ENCODE data around the gene COTL1. TPM values are rescaled to one million over a fixed set of nuclear protein-coding genes. Genes with fewer than 3 reads are reported as not detected.
A peak's percentile ranks its signal among the peaks of the same experiment; 100 is the strongest.
"Not testable (repeated sequence)": the region's sequence is repeated elsewhere in the genome, so short reads cannot be mapped to it uniquely, and the experiment has no call there.

Gene COTL1
- polyA plus RNA-seq, 4 donors: 43.6 to 166 (median 94.3) TPM

DNA sequence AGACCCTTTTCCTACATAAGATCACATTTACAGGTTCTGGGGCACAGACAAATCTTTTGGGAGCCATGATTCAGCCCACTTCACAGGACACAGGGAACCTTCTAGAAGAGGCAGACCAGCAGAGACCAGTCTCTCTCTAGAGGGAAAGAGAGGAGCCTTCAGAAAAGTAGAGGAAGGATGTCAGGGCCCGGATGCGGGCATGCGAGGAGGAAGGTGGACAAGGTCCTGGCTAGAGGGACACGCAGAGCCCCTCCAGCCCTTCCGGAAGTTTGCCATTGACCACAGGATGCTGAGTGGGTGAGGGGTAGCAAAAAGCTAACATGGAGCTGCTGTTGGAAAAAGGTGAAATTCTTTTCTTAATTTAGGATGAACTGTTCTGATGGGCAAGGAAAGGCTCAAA is 57.6 kb downstream of the COTL1 start:
- no peaks in the 10 kb centered on the region for H3K9me3 ChIP-seq (ENCODE audit: control insufficient read depth in 2 of 2, insufficient read depth in 1 of 2, low read depth in 1 of 2, low read length in 1 of 2)
- H3K4me1 ChIP-seq (ENCODE audit: control insufficient read depth in 3 of 3, insufficient read depth in 2 of 3, low read depth in 1 of 3, low read length in 2 of 3): peaks cover 0 to 14% (median 2%) of the 10 kb centered on the region in 3 donors
- H3K27me3 ChIP-seq (ENCODE audit: control insufficient read depth in 3 of 3, insufficient read depth in 3 of 3, low read length in 3 of 3): no peaks in the 10 kb centered on the region
- H3K4me3 ChIP-seq (ENCODE audit: low read depth in 1 of 3, low read length in 3 of 3): no peak overlapping the region
- H3K36me3 ChIP-seq (ENCODE audit: control insufficient read depth in 3 of 3, insufficient read depth in 2 of 3, low read depth in 1 of 3, low read length in 3 of 3): peaks cover 0 to 21% (median 2%) of the 10 kb centered on the region in 3 donors
- DNase-seq (no peak), FAIRE-seq (no peak)
- H3K27ac ChIP-seq (ENCODE audit: low read depth in 1 of 3, low read length in 2 of 3): peak overlapping the region in 2 of 3 donors; percentile 90 to 91
- 83 to 92% (median 90%) methylated on average over 5 of the region's 5 CpGs for WGBS, 3 donors

DNA sequence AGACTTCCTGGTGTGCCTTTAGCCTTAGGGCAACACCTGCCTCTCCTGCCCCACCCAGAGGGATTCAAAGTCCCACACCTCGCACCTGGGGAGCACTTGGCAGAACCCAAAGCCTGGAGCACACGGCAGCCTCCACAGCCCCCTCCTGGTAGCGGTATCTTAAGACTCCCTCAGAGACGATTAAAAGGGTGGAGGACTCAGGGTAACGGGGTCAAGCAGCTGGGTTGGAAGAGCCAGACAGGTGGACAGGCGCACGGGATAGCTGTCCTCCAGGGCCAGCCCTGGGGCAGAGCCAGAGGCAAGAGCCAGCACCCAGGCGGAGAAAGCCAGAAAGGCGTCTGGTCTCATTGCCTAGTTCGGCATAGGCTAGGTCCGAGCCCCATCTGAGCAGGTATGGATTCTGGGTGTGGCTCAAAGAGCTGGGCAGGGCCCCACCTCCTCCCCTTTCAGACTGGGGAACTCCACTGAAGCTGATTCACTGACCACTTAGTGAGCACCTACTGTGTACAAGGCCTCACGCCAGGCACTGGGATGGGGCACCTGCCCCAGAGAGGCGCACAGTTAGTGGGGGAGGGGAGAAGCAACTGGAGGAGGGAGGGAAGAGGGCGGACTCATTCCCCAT is 58.5 kb downstream of the COTL1 start:
- 18 to 62% (median 36%) methylated on average over 14 of the region's 14 CpGs for WGBS, 3 donors
- DNase-seq: peak; percentile 73 to 96
- Histone ChIP-seq H3K27me3 (ENCODE audit: control insufficient read depth in 3 of 3, insufficient read depth in 3 of 3, low read length in 3 of 3) (no peaks in the 10 kb centered on the region), H3K36me3 (ENCODE audit: control insufficient read depth in 3 of 3, insufficient read depth in 2 of 3, low read depth in 1 of 3, low read length in 3 of 3) (peaks cover 0 to 16% (median 1%) of the 10 kb centered on the region in 3 donors), H3K9me3 (ENCODE audit: control insufficient read depth in 2 of 2, insufficient read depth in 1 of 2, low read depth in 1 of 2, low read length in 1 of 2) (no peaks in the 10 kb centered on the region), H3K4me3 (ENCODE audit: low read depth in 1 of 3, low read length in 3 of 3) (no peak overlapping the region), H3K27ac (ENCODE audit: low read depth in 1 of 3, low read length in 2 of 3) (peak overlapping the region; percentile 70 to 91 (median 90)), H3K4me1 (ENCODE audit: control insufficient read depth in 3 of 3, insufficient read depth in 2 of 3, low read depth in 1 of 3, low read length in 2 of 3) (peaks cover 0 to 14% (median 2%) of the 10 kb centered on the region in 3 donors)
- FAIRE-seq: no peak

GRCh38 chr16:84558850-84559249 is 59.0 kb downstream of the COTL1 start:
- Histone ChIP-seq H3K4me1 (ENCODE audit: control insufficient read depth in 3 of 3, insufficient read depth in 2 of 3, low read depth in 1 of 3, low read length in 2 of 3) (peaks cover 0 to 14% (median 2%) of the 10 kb centered on the region in 3 donors), H3K27ac (ENCODE audit: low read depth in 1 of 3, low read length in 2 of 3) (peak overlapping the region; percentile 70 to 91 (median 90))
- not testable (repeated sequence) for H3K27me3 ChIP-seq (ENCODE audit: control insufficient read depth in 3 of 3, insufficient read depth in 3 of 3, low read length in 3 of 3); H3K9me3 ChIP-seq (ENCODE audit: control insufficient read depth in 2 of 2, insufficient read depth in 1 of 2, low read depth in 1 of 2, low read length in 1 of 2); FAIRE-seq; DNase-seq; H3K36me3 ChIP-seq (ENCODE audit: control insufficient read depth in 3 of 3, insufficient read depth in 2 of 3, low read depth in 1 of 3, low read length in 3 of 3); H3K4me3 ChIP-seq (ENCODE audit: low read depth in 1 of 3, low read length in 3 of 3)
- WGBS, 3 donors: 40 to 60% (median 47%) methylated on average over 5 of the region's 5 CpGs

DNA sequence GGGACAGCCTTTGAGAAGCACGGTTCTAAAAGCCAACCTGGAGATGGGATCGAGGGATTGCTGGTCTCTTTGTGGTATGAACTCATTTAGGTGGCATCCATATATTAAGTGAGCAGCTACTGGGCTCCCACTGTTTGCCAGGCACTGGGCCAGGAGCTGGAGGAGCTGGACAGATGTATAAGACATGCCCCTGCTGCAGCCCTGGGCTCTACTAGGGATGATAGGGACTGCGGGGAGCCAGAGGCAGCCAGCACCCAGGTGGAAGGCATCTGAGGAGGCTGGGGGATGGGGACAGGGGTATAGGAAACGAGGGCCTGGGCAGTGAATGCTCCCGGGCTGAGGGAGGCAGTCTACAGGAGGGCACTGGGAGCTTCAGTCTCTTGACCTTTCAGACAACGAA is 60.4 kb downstream of the COTL1 start:
- FAIRE-seq (no peak), DNase-seq (no peak)
- Histone ChIP-seq H3K36me3 (ENCODE audit: control insufficient read depth in 3 of 3, insufficient read depth in 2 of 3, low read depth in 1 of 3, low read length in 3 of 3) (peaks cover 0 to 4% (median 0%) of the 10 kb centered on the region in 3 donors), H3K9me3 (ENCODE audit: control insufficient read depth in 2 of 2, insufficient read depth in 1 of 2, low read depth in 1 of 2, low read length in 1 of 2) (no peaks in the 10 kb centered on the region), H3K27ac (ENCODE audit: low read depth in 1 of 3, low read length in 2 of 3) (no peak overlapping the region), H3K4me1 (ENCODE audit: control insufficient read depth in 3 of 3, insufficient read depth in 2 of 3, low read depth in 1 of 3, low read length in 2 of 3) (peaks cover 0 to 14% (median 2%) of the 10 kb centered on the region in 3 donors), H3K27me3 (ENCODE audit: control insufficient read depth in 3 of 3, insufficient read depth in 3 of 3, low read length in 3 of 3) (no peaks in the 10 kb centered on the region), H3K4me3 (ENCODE audit: low read depth in 1 of 3, low read length in 3 of 3) (no peak overlapping the region)
- 63 to 64% (median 64%) methylated on average over 6 of the region's 6 CpGs for WGBS, 3 donors

- Histone ChIP-seq H3K4me1 (ENCODE audit: control insufficient read depth in 3 of 3, insufficient read depth in 2 of 3, low read depth in 1 of 3, low read length in 2 of 3) (peaks cover 0 to 14% (median 2%) of the 10 kb centered on the region in 3 donors), H3K36me3 (ENCODE audit: control insufficient read depth in 3 of 3, insufficient read depth in 2 of 3, low read depth in 1 of 3, low read length in 3 of 3) (peaks cover 0 to 3% (median 0%) of the 10 kb centered on the region in 3 donors), H3K27me3 (ENCODE audit: control insufficient read depth in 3 of 3, insufficient read depth in 3 of 3, low read length in 3 of 3) (no peaks in the 10 kb centered on the region), H3K4me3 (ENCODE audit: low read depth in 1 of 3, low read length in 3 of 3) (no peak overlapping the region), H3K9me3 (ENCODE audit: control insufficient read depth in 2 of 2, insufficient read depth in 1 of 2, low read depth in 1 of 2, low read length in 1 of 2) (no peaks in the 10 kb centered on the region), H3K27ac (ENCODE audit: low read depth in 1 of 3, low read length in 2 of 3) (no peak overlapping the region)
- FAIRE-seq (no peak), DNase-seq (no peak)
- WGBS, 3 donors: 59 to 66% (median 61%) methylated on average over 6 of the region's 6 CpGs
Observed at GRCh38 chr16:84557059-84557458, 60.8 kb downstream of the COTL1 start.

GRCh38 chr16:84555418-84556196 is 62.3 kb downstream of the COTL1 start:
- DNase-seq (no peak), FAIRE-seq (no peak)
- Histone ChIP-seq H3K4me3 (ENCODE audit: low read depth in 1 of 3, low read length in 3 of 3) (no peak overlapping the region), H3K4me1 (ENCODE audit: control insufficient read depth in 3 of 3, insufficient read depth in 2 of 3, low read depth in 1 of 3, low read length in 2 of 3) (peaks cover 0 to 14% (median 2%) of the 10 kb centered on the region in 3 donors), H3K27me3 (ENCODE audit: control insufficient read depth in 3 of 3, insufficient read depth in 3 of 3, low read length in 3 of 3) (no peaks in the 10 kb centered on the region), H3K36me3 (ENCODE audit: control insufficient read depth in 3 of 3, insufficient read depth in 2 of 3, low read depth in 1 of 3, low read length in 3 of 3) (no peaks in the 10 kb centered on the region), H3K9me3 (ENCODE audit: control insufficient read depth in 2 of 2, insufficient read depth in 1 of 2, low read depth in 1 of 2, low read length in 1 of 2) (no peaks in the 10 kb centered on the region), H3K27ac (ENCODE audit: low read depth in 1 of 3, low read length in 2 of 3) (no peak overlapping the region)
- WGBS, 3 donors: 54 to 64% (median 56%) methylated on average over 19 of the region's 19 CpGs

GRCh38 chr16:84554627-84555328 is 63.1 kb downstream of the COTL1 start:
- no peak for DNase-seq
- Histone ChIP-seq H3K36me3 (ENCODE audit: control insufficient read depth in 3 of 3, insufficient read depth in 2 of 3, low read depth in 1 of 3, low read length in 3 of 3) (no peaks in the 10 kb centered on the region), H3K4me3 (ENCODE audit: low read depth in 1 of 3, low read length in 3 of 3) (no peak overlapping the region), H3K27ac (ENCODE audit: low read depth in 1 of 3, low read length in 2 of 3) (no peak overlapping the region), H3K9me3 (ENCODE audit: control insufficient read depth in 2 of 2, insufficient read depth in 1 of 2, low read depth in 1 of 2, low read length in 1 of 2) (no peaks in the 10 kb centered on the region), H3K27me3 (ENCODE audit: control insufficient read depth in 3 of 3, insufficient read depth in 3 of 3, low read length in 3 of 3) (no peaks in the 10 kb centered on the region), H3K4me1 (ENCODE audit: control insufficient read depth in 3 of 3, insufficient read depth in 2 of 3, low read depth in 1 of 3, low read length in 2 of 3) (peaks cover 0 to 12% (median under 1%) of the 10 kb centered on the region in 3 donors)
- FAIRE-seq: no peak
- WGBS, 3 donors: 60 to 87% (median 69%) methylated on average over 11 of the region's 11 CpGs

- H3K9me3 ChIP-seq (ENCODE audit: control insufficient read depth in 2 of 2, insufficient read depth in 1 of 2, low read depth in 1 of 2, low read length in 1 of 2): no peaks in the 10 kb centered on the region
- peak overlapping the region in 1 of 3 donors; percentile 36 for H3K27ac ChIP-seq (ENCODE audit: low read depth in 1 of 3, low read length in 2 of 3)
- H3K4me1 ChIP-seq (ENCODE audit: control insufficient read depth in 3 of 3, insufficient read depth in 2 of 3, low read depth in 1 of 3, low read length in 2 of 3): peaks cover 0 to 3% (median 0%) of the 10 kb centered on the region in 3 donors
- no peaks in the 10 kb centered on the region for H3K27me3 ChIP-seq (ENCODE audit: control insufficient read depth in 3 of 3, insufficient read depth in 3 of 3, low read length in 3 of 3)
- H3K36me3 ChIP-seq (ENCODE audit: control insufficient read depth in 3 of 3, insufficient read depth in 2 of 3, low read depth in 1 of 3, low read length in 3 of 3): no peaks in the 10 kb centered on the region
- WGBS, 3 donors: 76 to 84% (median 84%) methylated on average over 11 of the region's 11 CpGs
- DNase-seq (peak in 1 of 2 donors; percentile 57), FAIRE-seq (no peak)
- H3K4me3 ChIP-seq (ENCODE audit: low read depth in 1 of 3, low read length in 3 of 3): peak overlapping the region in 1 of 3 donors; percentile 36
Observed at GRCh38 chr16:84553873-84554399, 63.9 kb downstream of the COTL1 start.

Measured in small intestine (tissue), 7 donors.